GM12875 (cell line): ENCODE measurements around the gene CD38.
"Not testable (repeated sequence)": the region's sequence is repeated elsewhere in the genome, so short reads cannot be mapped to it uniquely, and the experiment has no call there.

Source experiments
- H3K4me3 ChIP-seq: one replicate; pipeline ENCODE4 v1.5.1; 2011; ENCODE audit warnings: low read depth, low read length, control low read depth
- CTCF ChIP-seq: IDR thresholded peaks from 2 replicates; pipeline ENCODE4 v1.5.1; 2011; ENCODE audit warnings: low read depth, mild to moderate bottlenecking, control low read depth, inconsistent platforms, low read length, moderate library complexity, borderline replicate concordance; ENCODE audit not compliant: insufficient read depth

CD38 gene

GRCh38 chr4:15799141-15799540 is 21.0 kb downstream of the CD38 start:
- H3K4me3 ChIP-seq, result no peak overlapping the region

GRCh38 chr4:15799701-15800100 is 21.6 kb downstream of the CD38 start:
- H3K4me3 ChIP-seq, result no peak overlapping the region
- TF ChIP-seq CTCF, result no peak

More at GRCh38 chr4:15799141-15799540, 21.0 kb downstream of the CD38 start:
- TF ChIP-seq CTCF, result no peak

- H3K4me3 ChIP-seq, result not testable (repeated sequence)
Observed at GRCh38 chr4:15802497-15802896, 24.4 kb downstream of the CD38 start.

- peak; percentile 60 for TF ChIP-seq CTCF
Observed at GRCh38 chr4:15805583-15806517, 27.7 kb downstream of the CD38 start.

GRCh38 chr4:15809058-15809457 is 30.9 kb downstream of the CD38 start:
- no peak overlapping the region for H3K4me3 ChIP-seq
- no peak for TF ChIP-seq CTCF

More at GRCh38 chr4:15805583-15806517, 27.7 kb downstream of the CD38 start:
- H3K4me3 ChIP-seq, result no peak overlapping the region

GRCh38 chr4:15809466-15809865 is 31.3 kb downstream of the CD38 start:
- no peak overlapping the region for H3K4me3 ChIP-seq
- no peak for TF ChIP-seq CTCF

GRCh38 chr4:15811703-15812337 is 33.7 kb downstream of the CD38 start:
- no peak for TF ChIP-seq CTCF
- no peak overlapping the region for H3K4me3 ChIP-seq
